Caco-2 (cell line): ENCODE measurements around the gene COL3A1. TPM values are rescaled to one million over a fixed set of nuclear protein-coding genes. Genes with fewer than 3 reads are reported as not detected.

ENCODE experiments used
- BruUV-seq: library from RNA; stranded (reverse); fragments of 400-500 nt; replicated peaks from 2 replicates; lab custom pipeline; 2021; lab: Mats Ljungman, UMichigan
- CTCF ChIA-PET: fragments of 300-600 bp; sonication (Branson Sonifier 250); formaldehyde crosslinking; loops from one replicate; lab custom pipeline; 2022; ENCODE audit warnings: antibody characterized with exemption; lab: Charles Lee
- POLR2A ChIA-PET: fragments of 300-600 bp; sonication (Branson Sonifier 250); formaldehyde crosslinking; loops from one replicate; lab custom pipeline; 2022; ENCODE audit warnings: antibody characterized with exemption; lab: Charles Lee
- DNase-seq, 2 experiments: peaks; one replicate each; pipeline versions ENCODE4 v3.0.0 to v3.0.0-alpha.2; 2020 to 2022
- H3K27me3 ChIP-seq: replicated peaks from 2 replicates; pipeline ENCODE4 v1.6.0; 2011; ENCODE audit warnings: low read length; ENCODE audit not compliant: control insufficient read depth, insufficient read depth
- H3K36me3 ChIP-seq: 2 replicates; pipeline ENCODE4 v1.5.1; 2011; ENCODE audit warnings: low read length; ENCODE audit not compliant: control insufficient read depth, insufficient read depth
- H3K4me1 ChIP-seq: fragments of 250-450 bp; sonication (Bioruptor Pico); 2 replicates; pipeline ENCODE4 v1.5.1; 2020; ENCODE audit warnings: mild to moderate bottlenecking
- H3K4me3 ChIP-seq: 2 replicates; pipeline ENCODE4 v1.5.1; 2011; ENCODE audit warnings: low read depth, mild to moderate bottlenecking, control low read depth, low read length
- H3K9me3 ChIP-seq: fragments of 250-450 bp; sonication (Bioruptor Pico); 2 replicates; pipeline ENCODE4 v1.5.1; 2020; ENCODE audit warnings: mild to moderate bottlenecking, moderate library complexity
- H3K27ac Mint-ChIP-seq: one replicate; pipeline ENCODE4 v1.8.0; 2022; ENCODE audit warnings: mixed read lengths; ENCODE audit not compliant: unreplicated experiment
- H3K27me3 Mint-ChIP-seq: one replicate; pipeline ENCODE4 v1.8.0; 2022; ENCODE audit warnings: mixed read lengths; ENCODE audit not compliant: insufficient read depth, unreplicated experiment
- H3K36me3 Mint-ChIP-seq: one replicate; pipeline ENCODE4 v1.8.0; 2022; ENCODE audit warnings: mild to moderate bottlenecking, mixed read lengths; ENCODE audit not compliant: insufficient read depth, unreplicated experiment
- H3K4me1 Mint-ChIP-seq: one replicate; pipeline ENCODE4 v1.8.0; 2022; ENCODE audit warnings: low read depth, mixed read lengths; ENCODE audit not compliant: unreplicated experiment
- H3K4me3 Mint-ChIP-seq: one replicate; pipeline ENCODE4 v1.8.0; 2022; ENCODE audit warnings: mild to moderate bottlenecking, moderate library complexity, mixed read lengths; ENCODE audit not compliant: unreplicated experiment
- H3K9me3 Mint-ChIP-seq: one replicate; pipeline ENCODE4 v1.8.0; 2022; ENCODE audit warnings: mixed read lengths; ENCODE audit not compliant: unreplicated experiment
- CTCF ChIP-seq, 2 experiments: fragments of 200-600 bp in 1 of 2; IDR thresholded peaks; 1 replicate in 1 of 2; 2 replicates in 1 of 2; pipeline versions ENCODE4 v1.5.1 to v1.8.0; 2011 to 2022; ENCODE audit warnings: antibody characterized with exemption in 1 of 2, control low read depth in 1 of 2, inconsistent platforms in 1 of 2, low read depth in 1 of 2, low read length in 1 of 2, mild to moderate bottlenecking in 1 of 2, moderate library complexity in 1 of 2; ENCODE audit not compliant: insufficient read depth in 1 of 2, severe bottlenecking in 1 of 2, unreplicated experiment in 1 of 2
- intact Hi-C: fragments of 100-400 bp; cut with micrococcal nuclease; formaldehyde crosslinking; loops from one replicate; pipeline ENCODE4 v1.10.0; 2022; ENCODE audit not compliant: unreplicated experiment
- total RNA-seq: library from RNA; stranded (reverse); gene quantifications from 2 replicates; pipeline ENCODE4 v1.2.3, GENCODE V29; 2022

COL3A1 gene
- total RNA-seq, 1 experiment from 2014 or later, result 25.4 TPM

DNA sequence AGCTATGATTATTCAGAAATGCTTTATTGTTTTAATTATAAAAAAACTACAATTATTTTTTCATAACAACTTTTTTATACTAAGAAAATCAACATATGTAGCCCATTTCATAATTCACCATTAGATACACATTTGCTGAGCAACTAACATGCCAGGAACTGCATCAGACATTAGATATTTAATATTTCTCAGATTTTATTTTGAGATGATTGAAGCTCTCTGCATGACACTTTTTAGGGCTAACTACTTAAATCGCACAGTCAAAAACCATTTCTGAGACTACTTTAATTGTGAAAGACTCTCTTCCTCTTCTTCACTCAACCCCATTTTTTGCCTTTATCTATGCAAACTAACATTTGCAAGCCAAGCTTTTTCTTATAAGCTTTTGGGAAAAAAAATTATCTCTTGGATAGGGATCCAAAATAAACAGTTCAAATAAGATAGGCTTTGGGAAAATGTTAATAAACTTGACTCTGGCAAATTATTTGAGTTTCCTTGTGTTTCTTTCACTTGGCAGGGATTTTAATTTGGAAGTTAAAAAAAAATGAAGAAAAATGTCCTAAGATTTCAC, 9.1 kb upstream of the COL3A1 start:
- Mint-ChIP-seq H3K9me3 (no peaks in the 10 kb centered on the region), H3K4me1 (no peaks in the 10 kb centered on the region), H3K4me3 (no peak overlapping the region), H3K27me3 (no peaks in the 10 kb centered on the region), H3K36me3 (no peaks in the 10 kb centered on the region), H3K27ac (no peak overlapping the region)
- intact Hi-C loops, result no loop called here
- H3K4me3 ChIP-seq, result no peak overlapping the region
- no peaks in the 10 kb centered on the region for H3K36me3 ChIP-seq
- BruUV-seq, result no TSS peak
- ChIA-PET POLR2A (no interaction called here), CTCF (no interaction called here)
- DNase-seq, result no peak
- no peaks in the 10 kb centered on the region for H3K27me3 ChIP-seq
- no peaks in the 10 kb centered on the region for H3K9me3 ChIP-seq
- H3K4me1 ChIP-seq, result no peaks in the 10 kb centered on the region
- no peak for TF ChIP-seq CTCF (IDR thresholded peaks at IDR 0.05; ENCODE audit: insufficient read depth in 1 of 2, low read depth in 1 of 2, low read length in 1 of 2, severe bottlenecking in 1 of 2, unreplicated experiment in 1 of 2)

DNA sequence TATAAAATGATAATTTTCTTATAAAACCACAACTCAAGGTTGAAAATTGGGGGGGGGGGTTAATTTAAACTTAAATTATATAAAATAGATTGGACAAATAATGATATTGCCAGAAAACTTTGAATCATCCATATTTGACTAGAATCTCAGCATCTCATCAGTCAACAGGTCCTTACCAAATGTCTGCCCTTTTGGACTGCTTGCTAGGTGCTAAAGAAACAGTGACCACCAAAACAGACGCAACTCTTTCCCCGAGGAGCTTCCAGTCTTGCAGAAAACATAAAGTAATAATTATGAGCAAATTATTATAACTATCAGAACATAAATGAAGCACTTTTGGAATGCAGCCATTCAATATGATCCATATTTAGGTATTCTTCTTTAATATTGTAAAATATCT, 8.6 kb upstream of the COL3A1 start:
- Mint-ChIP-seq H3K4me1 (no peaks in the 10 kb centered on the region), H3K36me3 (no peaks in the 10 kb centered on the region), H3K27ac (no peak overlapping the region), H3K9me3 (no peaks in the 10 kb centered on the region), H3K4me3 (no peak overlapping the region), H3K27me3 (no peaks in the 10 kb centered on the region)
- H3K4me1 ChIP-seq, result no peaks in the 10 kb centered on the region
- H3K9me3 ChIP-seq, result no peaks in the 10 kb centered on the region
- no peak for TF ChIP-seq CTCF (IDR thresholded peaks at IDR 0.05; ENCODE audit: insufficient read depth in 1 of 2, low read depth in 1 of 2, low read length in 1 of 2, severe bottlenecking in 1 of 2, unreplicated experiment in 1 of 2)
- no peaks in the 10 kb centered on the region for H3K27me3 ChIP-seq
- no peaks in the 10 kb centered on the region for H3K36me3 ChIP-seq
- no TSS peak for BruUV-seq
- no peak for DNase-seq
- intact Hi-C loops, result no loop called here
- ChIA-PET CTCF (no interaction called here), POLR2A (no interaction called here)
- H3K4me3 ChIP-seq, result no peak overlapping the region

- no peaks in the 10 kb centered on the region for H3K4me1 Mint-ChIP-seq
- no TSS peak for BruUV-seq
- H3K4me1 ChIP-seq, result no peaks in the 10 kb centered on the region
- CTCF ChIA-PET, result interaction anchor here (1.4 kb wide), 1 partner anchor 12 kb away, joined by 4 read pairs; no protein-coding TSS in a partner anchor
- POLR2A ChIA-PET, result no interaction called here
- no peaks in the 10 kb centered on the region for H3K36me3 ChIP-seq
- no peaks in the 10 kb centered on the region for H3K36me3 Mint-ChIP-seq
- no peak for DNase-seq
- no peak for TF ChIP-seq CTCF (IDR thresholded peaks at IDR 0.05; ENCODE audit: insufficient read depth in 1 of 2, low read depth in 1 of 2, low read length in 1 of 2, severe bottlenecking in 1 of 2, unreplicated experiment in 1 of 2)
- no peaks in the 10 kb centered on the region for H3K9me3 Mint-ChIP-seq
- no peaks in the 10 kb centered on the region for H3K27me3 ChIP-seq
- intact Hi-C loops, result no loop called here
- H3K4me3 Mint-ChIP-seq, result no peak overlapping the region
- H3K27ac Mint-ChIP-seq, result no peak overlapping the region
- H3K9me3 ChIP-seq, result no peaks in the 10 kb centered on the region
- H3K27me3 Mint-ChIP-seq, result no peaks in the 10 kb centered on the region
- no peak overlapping the region for H3K4me3 ChIP-seq
Measured at GRCh38 chr2:188966079-188966571, 8.0 kb upstream of the COL3A1 start.
